HEK293 (cell line): ENCODE measurements around the gene PLEKHA7.

Experiments used
- CTCF ChIA-PET: fragments of 350-600 bp; formaldehyde crosslinking; extraction: SDS; loops from one replicate; lab custom pipeline; 2021; ENCODE audit warnings: antibody characterized with exemption; lab: Yijun Ruan, JAX
- POLR2A ChIA-PET: fragments of 300-600 bp; formaldehyde crosslinking; extraction: SDS; loops from one replicate; lab custom pipeline; 2020; ENCODE audit warnings: antibody characterized with exemption, inconsistent platforms; lab: Yijun Ruan, JAX
- H3K27ac ChIP-seq: fragments of 200-500 bp; sonication (Bioruptor generic); 2 replicates; pipeline ENCODE4 v1.5.1; 2014; ENCODE audit warnings: low read depth, low read length, control low read depth, inconsistent platforms; ENCODE audit errors: extremely low read depth
- H3K36me3 ChIP-seq, 2 experiments: fragments of 200-500 bp in 1 of 2; sonication (Bioruptor generic) in 1 of 2; 1 replicate in 1 of 2; 2 replicates in 1 of 2; pipeline ENCODE4 v1.5.1; 2014 to 2017; ENCODE audit warnings: inconsistent platforms in 2 of 2, low read length in 2 of 2; ENCODE audit not compliant: control insufficient read depth in 2 of 2, insufficient read depth in 1 of 2
- H3K4me1 ChIP-seq: fragments of 200-500 bp; sonication (Bioruptor generic); 2 replicates; pipeline ENCODE4 v1.5.1; 2014; ENCODE audit warnings: mild to moderate bottlenecking, low read length, inconsistent platforms; ENCODE audit not compliant: control insufficient read depth, insufficient read depth
- H3K4me3 ChIP-seq: 2 replicates; pipeline ENCODE4 v1.5.1; 2011; ENCODE audit warnings: low read depth, mild to moderate bottlenecking, control low read depth, low read length, moderate library complexity
- H3K9me3 ChIP-seq: fragments of 200-500 bp; sonication (Bioruptor generic); 2 replicates; pipeline ENCODE4 v1.5.1; 2014; ENCODE audit warnings: low read depth, low read length, inconsistent platforms; ENCODE audit not compliant: control insufficient read depth, insufficient read depth
- ATF2 ChIP-seq: fragments of 450-650 bp; formaldehyde crosslinking; IDR thresholded peaks from 2 replicates; pipeline ENCODE4 v1.5.1; 2016; ENCODE audit warnings: missing biosample characterization, missing genetic modification characterization, low read depth
- KLF9 ChIP-seq: fragments of 450-650 bp; formaldehyde crosslinking; IDR thresholded peaks from 2 replicates; pipeline ENCODE4 v1.5.1; 2016; ENCODE audit warnings: missing biosample characterization, missing genetic modification characterization, low read depth
- OSR2 ChIP-seq: fragments of 450-650 bp; formaldehyde crosslinking; IDR thresholded peaks from 2 replicates; pipeline ENCODE4 v1.5.1; 2016; ENCODE audit warnings: missing biosample characterization, missing genetic modification characterization
- OVOL3 ChIP-seq: fragments of 450-650 bp; formaldehyde crosslinking; IDR thresholded peaks from 2 replicates; pipeline ENCODE4 v1.5.1; 2016; ENCODE audit warnings: missing biosample characterization, missing genetic modification characterization
- RBAK ChIP-seq: fragments of 450-650 bp; formaldehyde crosslinking; IDR thresholded peaks from 2 replicates; pipeline ENCODE4 v1.5.1; 2016; ENCODE audit warnings: missing biosample characterization, missing genetic modification characterization
- SALL2 ChIP-seq: fragments of 450-650 bp; formaldehyde crosslinking; IDR thresholded peaks from 2 replicates; pipeline ENCODE4 v1.5.0; 2017; ENCODE audit warnings: missing biosample characterization, mild to moderate bottlenecking, missing genetic modification characterization, borderline replicate concordance
- TSHZ1 ChIP-seq: fragments of 450-650 bp; formaldehyde crosslinking; IDR thresholded peaks from 2 replicates; pipeline ENCODE4 v1.5.1; 2016; ENCODE audit warnings: missing biosample characterization, missing genetic modification characterization, borderline replicate concordance
- YY2 ChIP-seq: fragments of 450-650 bp; formaldehyde crosslinking; IDR thresholded peaks from 2 replicates; pipeline ENCODE4 v1.5.1; 2016; ENCODE audit warnings: missing biosample characterization, missing genetic modification characterization
- ZBTB10 ChIP-seq: fragments of 450-650 bp; formaldehyde crosslinking; IDR thresholded peaks from 2 replicates; pipeline ENCODE4 v1.5.1; 2016; ENCODE audit warnings: missing biosample characterization, missing genetic modification characterization
- ZBTB20 ChIP-seq: fragments of 450-650 bp; formaldehyde crosslinking; IDR thresholded peaks from 2 replicates; pipeline ENCODE4 v1.5.1; 2016; ENCODE audit warnings: missing biosample characterization, missing genetic modification characterization
- ZFP41 ChIP-seq: fragments of 450-650 bp; formaldehyde crosslinking; IDR thresholded peaks from 2 replicates; pipeline ENCODE4 v1.5.1; 2016; ENCODE audit warnings: missing biosample characterization, missing genetic modification characterization, borderline replicate concordance
- ZFP69B ChIP-seq: fragments of 450-650 bp; formaldehyde crosslinking; IDR thresholded peaks from 2 replicates; pipeline ENCODE4 v1.5.1; 2016; ENCODE audit warnings: missing biosample characterization, missing genetic modification characterization
- ZNF10 ChIP-seq: fragments of 450-650 bp; formaldehyde crosslinking; IDR thresholded peaks from 2 replicates; pipeline ENCODE4 v1.5.1; 2017; ENCODE audit warnings: missing biosample characterization, missing genetic modification characterization
- ZNF138 ChIP-seq: fragments of 450-650 bp; formaldehyde crosslinking; IDR thresholded peaks from 2 replicates; pipeline ENCODE4 v1.5.1; 2016; ENCODE audit warnings: missing biosample characterization, missing genetic modification characterization, borderline replicate concordance
- ZNF140 ChIP-seq: fragments of 450-650 bp; formaldehyde crosslinking; IDR thresholded peaks from 2 replicates; pipeline ENCODE4 v1.5.1; 2016; ENCODE audit warnings: missing biosample characterization, missing genetic modification characterization
- ZNF335 ChIP-seq: fragments of 450-650 bp; formaldehyde crosslinking; conservative IDR thresholded peaks from 2 replicates; pipeline ENCODE4 v1.5.1; 2016; ENCODE audit warnings: missing biosample characterization, missing genetic modification characterization
- ZNF426 ChIP-seq: fragments of 450-650 bp; formaldehyde crosslinking; IDR thresholded peaks from 2 replicates; pipeline ENCODE4 v1.5.1; 2017; ENCODE audit warnings: missing biosample characterization, missing genetic modification characterization, mild to moderate bottlenecking, inconsistent platforms, moderate library complexity
- ZNF473 ChIP-seq: fragments of 450-650 bp; formaldehyde crosslinking; IDR thresholded peaks from 2 replicates; pipeline ENCODE4 v1.5.1; 2017; ENCODE audit warnings: missing biosample characterization, missing genetic modification characterization
- ZNF521 ChIP-seq: fragments of 450-650 bp; formaldehyde crosslinking; IDR thresholded peaks from 2 replicates; pipeline ENCODE4 v1.5.1; 2017; ENCODE audit warnings: missing biosample characterization, mild to moderate bottlenecking, missing genetic modification characterization
- ZNF624 ChIP-seq: fragments of 450-650 bp; formaldehyde crosslinking; IDR thresholded peaks from 2 replicates; pipeline ENCODE4 v1.5.1; 2017; ENCODE audit warnings: missing biosample characterization, missing genetic modification characterization
- ZNF670 ChIP-seq: fragments of 450-650 bp; formaldehyde crosslinking; IDR thresholded peaks from 2 replicates; pipeline ENCODE4 v1.5.1; 2016; ENCODE audit warnings: missing biosample characterization, missing genetic modification characterization, low read depth
- ZNF830 ChIP-seq: fragments of 450-650 bp; IDR thresholded peaks from 2 replicates; pipeline ENCODE4 v1.5.0; 2018; ENCODE audit warnings: missing biosample characterization, missing genetic modification characterization, low read depth, mild to moderate bottlenecking, moderate library complexity
- TF ChIP-seq, protein P1 (sequence below): fragments of 450-650 bp; formaldehyde crosslinking; IDR thresholded peaks from 2 replicates; pipeline ENCODE4 v1.5.1; 2016; ENCODE audit warnings: missing biosample characterization, missing genetic modification characterization
- TF ChIP-seq, protein P2 (sequence below): fragments of 450-650 bp; formaldehyde crosslinking; optimal IDR thresholded peaks from 2 replicates; pipeline ENCODE3; 2016; ENCODE audit warnings: missing biosample characterization, mild to moderate bottlenecking, missing genetic modification characterization

The PLEKHA7 gene

GRCh38 chr11:16814410-16815046, 199.7 kb downstream of the PLEKHA7 start:
- H3K9me3 ChIP-seq, result no peaks in the 10 kb centered on the region
- no peak for TF ChIP-seq SALL2 (tag by site-specific recombination)
- TF ChIP-seq, protein P1, sequence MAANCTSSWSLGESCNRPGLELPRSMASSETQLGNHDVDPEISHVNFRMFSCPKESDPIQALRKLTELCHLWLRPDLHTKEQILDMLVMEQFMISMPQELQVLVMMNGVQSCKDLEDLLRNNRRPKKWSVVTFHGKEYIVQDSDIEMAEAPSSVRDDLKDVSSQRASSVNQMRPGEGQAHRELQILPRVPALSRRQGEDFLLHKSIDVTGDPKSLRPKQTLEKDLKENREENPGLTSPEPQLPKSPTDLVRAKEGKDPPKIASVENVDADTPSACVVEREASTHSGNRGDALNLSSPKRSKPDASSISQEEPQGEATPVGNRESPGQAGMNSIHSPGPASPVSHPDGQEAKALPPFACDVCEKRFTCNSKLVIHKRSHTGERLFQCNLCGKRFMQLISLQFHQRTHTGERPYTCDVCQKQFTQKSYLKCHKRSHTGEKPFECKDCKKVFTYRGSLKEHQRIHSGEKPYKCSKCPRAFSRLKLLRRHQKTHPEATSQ, result no peak
- no peak for TF ChIP-seq ZBTB10 (tag by site-specific recombination)
- no peak for TF ChIP-seq ZNF830 (tag by site-specific recombination)
- no peak for TF ChIP-seq ZFP41 (tag by site-specific recombination)
- no peak for TF ChIP-seq ZNF426
- no peak for TF ChIP-seq ZNF624
- no peak for TF ChIP-seq OSR2
- TF ChIP-seq ATF2 (tag by site-specific recombination), result no peak
- TF ChIP-seq ZNF473 (tag by site-specific recombination), result no peak
- TF ChIP-seq, protein P2, sequence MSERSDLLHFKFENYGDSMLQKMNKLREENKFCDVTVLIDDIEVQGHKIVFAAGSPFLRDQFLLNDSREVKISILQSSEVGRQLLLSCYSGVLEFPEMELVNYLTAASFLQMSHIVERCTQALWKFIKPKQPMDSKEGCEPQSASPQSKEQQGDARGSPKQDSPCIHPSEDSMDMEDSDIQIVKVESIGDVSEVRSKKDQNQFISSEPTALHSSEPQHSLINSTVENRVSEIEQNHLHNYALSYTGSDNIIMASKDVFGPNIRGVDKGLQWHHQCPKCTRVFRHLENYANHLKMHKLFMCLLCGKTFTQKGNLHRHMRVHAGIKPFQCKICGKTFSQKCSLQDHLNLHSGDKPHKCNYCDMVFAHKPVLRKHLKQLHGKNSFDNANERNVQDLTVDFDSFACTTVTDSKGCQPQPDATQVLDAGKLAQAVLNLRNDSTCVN (tag by site-specific recombination), result no peak
- TF ChIP-seq, all 188 proteins: peak for 0
- Histone ChIP-seq H3K27ac (no peak overlapping the region), H3K4me1 (no peaks in the 10 kb centered on the region), H3K4me3 (no peak overlapping the region), H3K36me3 (peaks cover 0 to 37% of the 10 kb centered on the region in 2 experiments; a peak in 1 of 3 replicates)
- CTCF ChIA-PET, result interaction anchor here (1.0 to 2.9 kb wide), 2 partner anchors 26 to 28 kb away, joined by 4 to 7 read pairs; no protein-coding TSS in a partner anchor
- POLR2A ChIA-PET, result no interaction called here

- H3K4me1 ChIP-seq, result no peaks in the 10 kb centered on the region
- CTCF ChIA-PET, result interaction anchor here (2.9 kb wide), 1 partner anchor 27 kb away, joined by 7 read pairs; no protein-coding TSS in a partner anchor
- H3K27ac ChIP-seq, result no peak overlapping the region
- no peak for TF ChIP-seq RBAK (tag by site-specific recombination)
- no peak for TF ChIP-seq OVOL3 (tag by site-specific recombination)
- no peak for TF ChIP-seq ZFP69B (tag by site-specific recombination)
- no peak for TF ChIP-seq ZNF10
- no peak for TF ChIP-seq ZNF521
- TF ChIP-seq ZBTB20 (tag by site-specific recombination), result no peak
- no peak for TF ChIP-seq ZNF138
- no peak for TF ChIP-seq ZNF670 (tag by site-specific recombination)
- no peak for TF ChIP-seq KLF9 (tag by site-specific recombination)
- no peak for TF ChIP-seq TSHZ1 (tag by site-specific recombination)
- TF ChIP-seq ZNF335 (tag by site-specific recombination), result no peak
- TF ChIP-seq ZNF140 (tag by site-specific recombination), result no peak
- no peak for TF ChIP-seq YY2
Measured at GRCh38 chr11:16813126-16813525, 201.1 kb downstream of the PLEKHA7 start.

More at GRCh38 chr11:16813126-16813525, 201.1 kb downstream of the PLEKHA7 start:
- H3K36me3 ChIP-seq, result peaks cover 0 to 37% of the 10 kb centered on the region in 2 experiments; a peak in 1 of 3 replicates
- no peak overlapping the region for H3K4me3 ChIP-seq
- no peaks in the 10 kb centered on the region for H3K9me3 ChIP-seq
- POLR2A ChIA-PET, result no interaction called here
